ENCODE measurements around the gene EHMT1. TPM values are rescaled to one million over a fixed set of nuclear protein-coding genes. Genes with fewer than 3 reads are reported as not detected.

Gene EHMT1
- total RNA-seq, 1 donor from 2014 or later, result 163 TPM

DNA sequence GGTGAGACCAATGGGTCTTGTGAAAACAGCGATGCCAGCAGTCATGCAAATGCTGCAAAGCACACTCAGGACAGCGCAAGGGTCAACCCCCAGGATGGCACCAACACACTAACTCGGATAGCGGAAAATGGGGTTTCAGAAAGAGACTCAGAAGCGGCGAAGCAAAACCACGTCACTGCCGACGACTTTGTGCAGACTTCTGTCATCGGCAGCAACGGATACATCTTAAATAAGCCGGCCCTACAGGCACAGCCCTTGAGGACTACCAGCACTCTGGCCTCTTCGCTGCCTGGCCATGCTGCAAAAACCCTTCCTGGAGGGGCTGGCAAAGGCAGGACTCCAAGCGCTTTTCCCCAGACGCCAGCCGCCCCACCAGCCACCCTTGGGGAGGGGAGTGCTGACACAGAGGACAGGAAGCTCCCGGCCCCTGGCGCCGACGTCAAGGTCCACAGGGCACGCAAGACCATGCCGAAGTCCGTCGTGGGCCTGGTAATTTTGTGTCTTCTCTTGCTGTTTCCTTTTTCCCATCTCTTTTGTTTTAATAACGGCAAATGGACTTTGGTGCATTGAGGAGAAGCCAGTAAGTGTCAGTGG is 98.0 kb downstream of the EHMT1 start:
- Mint-ChIP-seq H3K4me3 (peak overlapping the region; percentile 57), H3K27ac (ENCODE audit: unreplicated experiment) (peak overlapping the region; percentile 67), H3K27me3 (ENCODE audit: low read depth) (peaks cover 3% of the 10 kb centered on the region), H3K4me1 (peaks cover 10% of the 10 kb centered on the region), H3K36me3 (ENCODE audit: low read depth) (peaks cover 56% of the 10 kb centered on the region), H3K9me3 (peaks cover 19% of the 10 kb centered on the region)
- no peak for TF ChIP-seq CTCF (conservative IDR thresholded peaks at IDR 0.05)
- no peak for DNase-seq (ENCODE audit: low read depth, low spot score)

DNA sequence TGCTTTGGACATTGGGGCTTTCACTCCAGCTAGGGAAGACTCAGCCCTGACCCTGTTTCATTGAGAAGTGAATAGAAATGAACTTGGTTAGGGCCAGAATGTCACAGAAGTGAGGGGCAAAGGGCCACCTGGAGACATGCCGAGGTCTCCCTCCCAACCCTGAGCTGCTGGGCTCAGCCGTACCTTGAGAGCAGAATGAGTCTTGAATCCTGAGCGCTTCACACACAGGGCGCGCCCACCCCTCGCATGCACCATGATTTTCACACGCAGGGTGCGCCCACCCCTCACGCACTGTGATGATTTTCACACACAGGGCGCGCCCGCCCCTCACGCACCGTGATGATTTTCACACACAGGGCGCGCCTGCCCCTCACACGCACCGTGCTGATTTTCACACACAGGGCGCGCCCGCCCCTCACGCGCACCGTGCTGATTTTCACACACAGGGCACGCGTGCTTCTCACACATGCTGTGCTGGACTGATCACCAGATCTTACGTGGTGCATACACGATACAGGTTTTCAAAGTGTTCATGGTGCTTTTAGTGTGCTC is 99.0 kb downstream of the EHMT1 start:
- peaks cover 10% of the 10 kb centered on the region for H3K4me1 Mint-ChIP-seq

DNA sequence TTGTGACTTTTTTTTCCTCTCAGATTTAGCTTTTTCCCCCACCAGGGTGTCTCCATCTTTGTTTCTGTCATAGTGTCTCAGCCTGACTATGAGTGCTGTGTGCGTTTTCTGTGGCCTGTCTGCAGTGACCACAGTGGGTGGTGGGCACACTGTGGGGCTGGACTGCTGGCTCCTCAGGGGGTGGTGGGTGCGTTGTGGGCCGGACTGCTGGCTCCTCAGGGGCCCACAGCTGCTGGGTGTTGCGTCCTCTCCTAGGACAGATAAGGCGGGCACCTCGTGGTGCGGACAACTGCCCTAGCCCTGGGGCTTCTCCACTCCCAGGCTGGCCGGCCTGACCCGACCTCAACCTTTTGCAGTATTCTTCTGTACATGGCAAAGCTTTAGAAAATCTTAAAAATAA is 100.4 kb downstream of the EHMT1 start:
- Mint-ChIP-seq H3K27me3 (ENCODE audit: low read depth) (peaks cover 3% of the 10 kb centered on the region), H3K36me3 (ENCODE audit: low read depth) (peaks cover 47% of the 10 kb centered on the region), H3K9me3 (peaks cover 16% of the 10 kb centered on the region), H3K4me1 (peaks cover 10% of the 10 kb centered on the region), H3K27ac (ENCODE audit: unreplicated experiment) (no peak overlapping the region), H3K4me3 (peak overlapping the region; percentile 38)
- DNase-seq (ENCODE audit: low read depth, low spot score), result no peak
- TF ChIP-seq CTCF (conservative IDR thresholded peaks at IDR 0.05), result no peak

More for the DNA sequence above, 99.0 kb downstream of the EHMT1 start:
- no peak for DNase-seq (ENCODE audit: low read depth, low spot score)
- peaks cover 52% of the 10 kb centered on the region for H3K36me3 Mint-ChIP-seq (ENCODE audit: low read depth)
- no peak for TF ChIP-seq CTCF (conservative IDR thresholded peaks at IDR 0.05)
- peaks cover 20% of the 10 kb centered on the region for H3K9me3 Mint-ChIP-seq
- no peak overlapping the region for H3K27ac Mint-ChIP-seq (ENCODE audit: unreplicated experiment)
- H3K4me3 Mint-ChIP-seq, result no peak overlapping the region
- H3K27me3 Mint-ChIP-seq (ENCODE audit: low read depth), result peaks cover 3% of the 10 kb centered on the region

- TF ChIP-seq CTCF (conservative IDR thresholded peaks at IDR 0.05), result no peak
- Mint-ChIP-seq H3K36me3 (ENCODE audit: low read depth) (peaks cover 44% of the 10 kb centered on the region), H3K27me3 (ENCODE audit: low read depth) (peaks cover 3% of the 10 kb centered on the region), H3K4me1 (peaks cover 10% of the 10 kb centered on the region), H3K4me3 (no peak overlapping the region), H3K9me3 (peaks cover 16% of the 10 kb centered on the region), H3K27ac (ENCODE audit: unreplicated experiment) (no peak overlapping the region)
- DNase-seq (ENCODE audit: low read depth, low spot score), result no peak
These were observed 101.8 kb downstream of the EHMT1 start for GRCh38 chr9:137720571-137721110.

DNA sequence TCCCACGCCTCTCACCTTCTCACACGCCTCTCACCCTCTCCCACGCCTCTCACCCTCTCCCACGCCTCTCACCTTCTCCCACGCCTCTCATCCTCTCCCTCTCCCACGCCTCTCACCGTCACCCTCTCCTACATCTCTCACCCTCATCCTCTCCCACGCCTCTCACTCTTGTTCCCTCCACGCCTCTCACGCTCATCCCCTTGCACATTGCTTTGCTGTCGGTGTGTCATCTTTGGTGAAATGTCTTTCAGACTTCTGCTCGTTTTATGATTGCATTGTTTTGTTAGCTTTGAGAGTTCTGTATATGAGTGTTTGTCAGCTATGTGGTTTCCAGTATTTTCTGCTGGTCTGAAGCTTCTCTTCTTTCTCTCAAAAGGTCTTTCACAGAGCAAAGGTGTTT is 102.7 kb downstream of the EHMT1 start:
- peaks cover 10% of the 10 kb centered on the region for H3K4me1 Mint-ChIP-seq
- H3K36me3 Mint-ChIP-seq (ENCODE audit: low read depth), result peaks cover 48% of the 10 kb centered on the region
- peaks cover 18% of the 10 kb centered on the region for H3K9me3 Mint-ChIP-seq
- DNase-seq (ENCODE audit: low read depth, low spot score), result no peak
- H3K27ac Mint-ChIP-seq (ENCODE audit: unreplicated experiment), result peak overlapping the region; percentile 90
- peak overlapping the region; percentile 25 for H3K4me3 Mint-ChIP-seq
- no peak for TF ChIP-seq CTCF (conservative IDR thresholded peaks at IDR 0.05)
- H3K27me3 Mint-ChIP-seq (ENCODE audit: low read depth), result peaks cover 3% of the 10 kb centered on the region

Measured in neural crest cell (in vitro differentiated cells).